Endodermal cell (in vitro differentiated cells): ENCODE data around the gene ZBTB7C. TPM values are rescaled to one million over a fixed set of nuclear protein-coding genes. Genes with fewer than 3 reads are reported as not detected.

Source experiments
- DNase-seq: peaks from one replicate; pipeline ENCODE4 v3.0.0-alpha.2; 2017
- H3K27ac ChIP-seq: 2 replicates; pipeline ENCODE4 v1.5.1; 2013; ENCODE audit warnings: mild to moderate bottlenecking, low read depth, low read length, moderate library complexity
- H3K27me3 ChIP-seq: 2 replicates; pipeline ENCODE4 v1.6.1; 2013; ENCODE audit warnings: mild to moderate bottlenecking, low read length, moderate library complexity; ENCODE audit not compliant: insufficient read depth, control insufficient read depth, poor library complexity, severe bottlenecking
- H3K36me3 ChIP-seq: 2 replicates; pipeline ENCODE4 v1.7.0; 2013; ENCODE audit warnings: mild to moderate bottlenecking, low read length, moderate library complexity; ENCODE audit not compliant: control insufficient read depth, insufficient read depth
- H3K4me1 ChIP-seq: one replicate; pipeline ENCODE4 v1.7.0; 2013; ENCODE audit warnings: low read length; ENCODE audit not compliant: control insufficient read depth, insufficient read depth
- H3K4me3 ChIP-seq: 2 replicates; pipeline ENCODE4 v1.5.1; 2013; ENCODE audit warnings: mild to moderate bottlenecking, low read length, moderate library complexity
- H3K9ac ChIP-seq: 2 replicates; pipeline ENCODE4 v1.6.1; 2013; ENCODE audit warnings: mild to moderate bottlenecking, low read length, moderate library complexity; ENCODE audit not compliant: poor library complexity, severe bottlenecking; ENCODE audit errors: extremely low read depth
- H3K9me3 ChIP-seq: 2 replicates; pipeline ENCODE4 v1.6.1; 2013; ENCODE audit warnings: mild to moderate bottlenecking, low read length, moderate library complexity; ENCODE audit not compliant: control insufficient read depth
- H3K27ac Mint-ChIP-seq: 2 replicates; pipeline ENCODE4 v1.8.0; 2020; ENCODE audit warnings: mixed read lengths
- H3K27me3 Mint-ChIP-seq: 2 replicates; pipeline ENCODE4 v1.8.0; 2021; ENCODE audit warnings: mild to moderate bottlenecking, mixed read lengths; ENCODE audit not compliant: insufficient read depth
- H3K36me3 Mint-ChIP-seq: 2 replicates; pipeline ENCODE4 v1.8.0; 2020; ENCODE audit warnings: low read depth, mixed read lengths
- H3K4me1 Mint-ChIP-seq: 2 replicates; pipeline ENCODE4 v1.8.0; 2020; ENCODE audit warnings: mixed read lengths
- H3K4me3 Mint-ChIP-seq: 2 replicates; pipeline ENCODE4 v1.8.0; 2020; ENCODE audit warnings: mild to moderate bottlenecking, moderate library complexity, mixed read lengths
- H3K9me3 Mint-ChIP-seq: 2 replicates; pipeline ENCODE4 v1.8.0; 2020; ENCODE audit warnings: mild to moderate bottlenecking, mixed read lengths
- CTCF ChIP-seq: fragments of 200-600 bp; sonication (generic); conservative IDR thresholded peaks from 2 replicates; pipeline ENCODE4 v1.5.0; 2021; ENCODE audit warnings: antibody characterized with exemption, mild to moderate bottlenecking
- WGBS, 2 experiments: methylation state at CpG; one replicate each; pipeline versions ENCODE4 v1.1.5 to v1.1.7; 2013; ENCODE audit warnings: missing lambda C conversion rate in 2 of 2, mixed read lengths in 1 of 2; ENCODE audit not compliant: insufficient coverage in 1 of 2, insufficient read length in 1 of 2; 5-methylcytosine and 5-hydroxymethylcytosine counted together
- total RNA-seq, 2 donors: library from RNA; stranded (reverse); fragmentation: NEBNext Ultra II Directional in 1 of 2; extraction: Animal tissue kit (Norgen Biotek cat#: 25700) in 1 of 2; gene quantifications; 2 replicates in 1 of 2; 3 replicates in 1 of 2; pipeline ENCODE4 v1.2.1, GENCODE V29; 2021

Gene ZBTB7C
- total RNA-seq, 2 donors from 2014 or later, result 0.31 to 0.62 TPM

- no peaks in the 10 kb centered on the region for H3K9me3 ChIP-seq
- 93 to 97% methylated on average over 10 to 12 of the region's 12 CpGs for WGBS, 2 experiments
- peaks cover 1% of the 10 kb centered on the region for H3K27me3 Mint-ChIP-seq
- no peak overlapping the region for H3K4me3 ChIP-seq
- DNase-seq, result no peak
- no peaks in the 10 kb centered on the region for H3K36me3 Mint-ChIP-seq
- TF ChIP-seq CTCF, result no peak
- no peak overlapping the region for H3K4me3 Mint-ChIP-seq
- H3K9ac ChIP-seq, result no peak overlapping the region
- peaks cover 14% of the 10 kb centered on the region for H3K4me1 Mint-ChIP-seq
- H3K9me3 Mint-ChIP-seq, result peaks cover 10% of the 10 kb centered on the region
- no peak overlapping the region for H3K27ac ChIP-seq
- no peaks in the 10 kb centered on the region for H3K36me3 ChIP-seq
- H3K27me3 ChIP-seq, result no peaks in the 10 kb centered on the region
- no peak overlapping the region for H3K27ac Mint-ChIP-seq
- H3K4me1 ChIP-seq, result peaks cover 4% of the 10 kb centered on the region
Measured at GRCh38 chr18:48006415-48007175, 402.6 kb downstream of the ZBTB7C start.

- Mint-ChIP-seq H3K27ac (no peak overlapping the region), H3K27me3 (peaks cover 1% of the 10 kb centered on the region), H3K4me3 (no peak overlapping the region), H3K9me3 (peaks cover 5% of the 10 kb centered on the region), H3K4me1 (peaks cover 14% of the 10 kb centered on the region), H3K36me3 (no peaks in the 10 kb centered on the region)
- no peaks in the 10 kb centered on the region for H3K9me3 ChIP-seq
- H3K27me3 ChIP-seq, result no peaks in the 10 kb centered on the region
- no peak overlapping the region for H3K9ac ChIP-seq
- no peaks in the 10 kb centered on the region for H3K36me3 ChIP-seq
- no peak overlapping the region for H3K4me3 ChIP-seq
- no peak for TF ChIP-seq CTCF
- peaks cover 4% of the 10 kb centered on the region for H3K4me1 ChIP-seq
- 88% methylated on average over 2 of the region's 2 CpGs for WGBS, 2 experiments
- H3K27ac ChIP-seq, result no peak overlapping the region
- DNase-seq, result no peak
Measured at GRCh38 chr18:48004577-48004976, 404.6 kb downstream of the ZBTB7C start.

GRCh38 chr18:48003426-48004349, 405.5 kb downstream of the ZBTB7C start:
- Histone ChIP-seq H3K4me3 (no peak overlapping the region), H3K4me1 (peaks cover 4% of the 10 kb centered on the region), H3K27ac (no peak overlapping the region), H3K36me3 (no peaks in the 10 kb centered on the region), H3K27me3 (no peaks in the 10 kb centered on the region), H3K9ac (no peak overlapping the region), H3K9me3 (no peaks in the 10 kb centered on the region)
- no peaks in the 10 kb centered on the region for H3K27me3 Mint-ChIP-seq
- no peaks in the 10 kb centered on the region for H3K36me3 Mint-ChIP-seq
- 91% methylated on average over 9 to 10 of the region's 10 CpGs for WGBS, 2 experiments
- H3K4me1 Mint-ChIP-seq, result peaks cover 9% of the 10 kb centered on the region
- no peak for TF ChIP-seq CTCF
- H3K4me3 Mint-ChIP-seq, result no peak overlapping the region
- no peak overlapping the region for H3K27ac Mint-ChIP-seq
- no peak for DNase-seq
- H3K9me3 Mint-ChIP-seq, result peaks cover 5% of the 10 kb centered on the region
